Loucy (cell line): ENCODE results near the gene FAM234A.

Experiments used
- EZH2phosphoT487 ChIP-seq: fragments of 200-600 bp; IDR thresholded peaks from 2 replicates; pipeline ENCODE4 v1.6.1; 2018; ENCODE audit warnings: antibody characterized with exemption, mild to moderate bottlenecking, moderate library complexity, borderline replicate concordance
- TF ChIP-seq, protein P1 (sequence below): fragments of 200-600 bp; sonication (generic); conservative IDR thresholded peaks from 2 replicates; pipeline ENCODE4 v1.5.1; 2014; ENCODE audit warnings: mild to moderate bottlenecking, antibody characterized with exemption, low read length

DNA sequence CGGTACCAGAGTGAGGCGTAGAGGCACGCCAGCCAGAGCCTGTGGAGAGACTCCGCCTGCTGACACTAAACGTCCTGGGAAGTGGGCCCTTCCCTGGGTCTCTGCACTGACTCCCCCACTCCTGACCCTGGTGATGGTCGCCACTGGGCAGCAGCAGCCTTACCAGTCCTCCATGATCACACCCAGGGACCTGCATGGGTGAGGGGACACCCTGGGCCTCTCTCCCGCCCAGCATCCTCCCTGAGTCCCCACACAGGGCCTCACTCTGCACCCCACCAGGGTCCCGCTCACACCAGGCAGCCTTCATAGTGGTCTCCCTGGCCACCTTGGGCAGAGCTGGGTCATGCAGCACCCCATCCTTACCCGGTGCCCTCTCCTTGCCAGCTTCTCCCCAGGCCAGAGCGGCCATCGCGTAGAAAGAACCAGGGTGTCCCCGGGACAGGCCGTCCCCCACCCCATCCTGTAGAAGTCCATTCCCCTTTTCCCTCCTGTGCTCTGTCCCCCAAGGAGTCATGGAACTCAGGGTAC, 30.4 kb downstream of the FAM234A start:
- TF ChIP-seq, protein P1, sequence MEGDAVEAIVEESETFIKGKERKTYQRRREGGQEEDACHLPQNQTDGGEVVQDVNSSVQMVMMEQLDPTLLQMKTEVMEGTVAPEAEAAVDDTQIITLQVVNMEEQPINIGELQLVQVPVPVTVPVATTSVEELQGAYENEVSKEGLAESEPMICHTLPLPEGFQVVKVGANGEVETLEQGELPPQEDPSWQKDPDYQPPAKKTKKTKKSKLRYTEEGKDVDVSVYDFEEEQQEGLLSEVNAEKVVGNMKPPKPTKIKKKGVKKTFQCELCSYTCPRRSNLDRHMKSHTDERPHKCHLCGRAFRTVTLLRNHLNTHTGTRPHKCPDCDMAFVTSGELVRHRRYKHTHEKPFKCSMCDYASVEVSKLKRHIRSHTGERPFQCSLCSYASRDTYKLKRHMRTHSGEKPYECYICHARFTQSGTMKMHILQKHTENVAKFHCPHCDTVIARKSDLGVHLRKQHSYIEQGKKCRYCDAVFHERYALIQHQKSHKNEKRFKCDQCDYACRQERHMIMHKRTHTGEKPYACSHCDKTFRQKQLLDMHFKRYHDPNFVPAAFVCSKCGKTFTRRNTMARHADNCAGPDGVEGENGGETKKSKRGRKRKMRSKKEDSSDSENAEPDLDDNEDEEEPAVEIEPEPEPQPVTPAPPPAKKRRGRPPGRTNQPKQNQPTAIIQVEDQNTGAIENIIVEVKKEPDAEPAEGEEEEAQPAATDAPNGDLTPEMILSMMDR = no peak
- TF ChIP-seq EZH2phosphoT487 = no peak
